ENCODE measurements around the gene SCTR. TPM values are rescaled to one million over a fixed set of nuclear protein-coding genes. Genes with fewer than 3 reads are reported as not detected.

Gene SCTR
- total and polyA plus RNA-seq, 2 donors (not counting 1 experiment from before 2014, with no cell fraction given) = not detected

DNA sequence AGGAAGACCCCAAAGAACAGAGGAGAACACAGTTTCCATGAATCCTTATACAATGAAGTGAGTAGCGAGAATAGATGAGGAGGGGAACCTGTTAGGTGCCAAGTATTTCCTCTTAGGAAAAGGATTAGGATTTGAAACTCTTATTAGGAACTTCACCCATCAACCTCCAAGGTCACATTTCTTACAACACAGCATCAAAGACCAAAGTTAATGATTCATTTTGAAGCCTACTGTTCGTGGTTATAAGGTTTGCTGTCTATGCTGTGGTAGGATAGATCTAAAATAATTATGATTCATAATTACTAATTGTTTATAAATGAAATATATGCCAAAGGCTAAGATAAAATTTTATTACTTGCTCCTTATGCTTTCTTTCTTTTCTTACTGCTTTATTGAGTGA is 26.1 kb upstream of the SCTR start:
- Histone ChIP-seq H3K27ac (ENCODE audit: low read length in 2 of 2) (no peak overlapping the region), H3K4me3 (ENCODE audit: control extremely low read depth in 1 of 5, extremely low read depth in 1 of 5, insufficient read depth in 1 of 5, low read depth in 2 of 5, low read length in 4 of 5) (no peak overlapping the region), H3K79me2 (ENCODE audit: control insufficient read depth, insufficient read depth, low read length) (no peaks in the 10 kb centered on the region), H3K4me1 (ENCODE audit: control insufficient read depth in 2 of 2, insufficient read depth in 2 of 2, low read length in 2 of 2) (no peaks in the 10 kb centered on the region), H2AFZ (ENCODE audit: insufficient read depth, low read depth, low read length, poor library complexity, severe bottlenecking) (no peak overlapping the region), H3K27me3 (replicated peaks in 1 of 4; ENCODE audit: control extremely low read depth in 1 of 4, control insufficient read depth in 3 of 4, insufficient read depth in 4 of 4, low read length in 3 of 4) (peaks cover 0 to 16% (median 4%) of the 10 kb centered on the region in 4 experiments), H3K4me2 (replicated peaks; ENCODE audit: low read depth, low read length, poor library complexity, severe bottlenecking) (no peak overlapping the region), H3K36me3 (replicated peaks in 1 of 2; ENCODE audit: control extremely low read depth in 1 of 2, control insufficient read depth in 1 of 2, extremely low read depth in 1 of 2, insufficient read depth in 2 of 2, low read length in 1 of 2) (no peaks in the 10 kb centered on the region), H4K20me1 (ENCODE audit: control insufficient read depth, insufficient read depth, low read length, poor library complexity, severe bottlenecking) (no peaks in the 10 kb centered on the region), H3K9me3 (ENCODE audit: control extremely low read depth in 1 of 3, control insufficient read depth in 2 of 3, insufficient read depth in 1 of 3, low read length in 2 of 3) (no peaks in the 10 kb centered on the region), H3K9ac (ENCODE audit: low read length) (no peak overlapping the region)
- Mint-ChIP-seq H3K4me3 (no peak overlapping the region), H3K27me3 (peaks cover 33% of the 10 kb centered on the region), H3K27ac (no peak overlapping the region), H3K4me1 (no peaks in the 10 kb centered on the region), H3K9me3 (ENCODE audit: insufficient read depth) (no peaks in the 10 kb centered on the region)
- no peak for ATAC-seq (ENCODE audit: low read depth)
- DNase-seq = no peak
- intact Hi-C loops (cut with micrococcal nuclease) = no loop called here
- ChIA-PET CTCF (no interaction called here), POLR2A (no interaction called here)
- no peak for TF ChIP-seq EZH2 (IDR thresholded peaks at IDR 0.05; ENCODE audit: borderline replicate concordance, insufficient read depth, low read depth, low read length, poor library complexity, severe bottlenecking)
- TF ChIP-seq, protein P1, sequence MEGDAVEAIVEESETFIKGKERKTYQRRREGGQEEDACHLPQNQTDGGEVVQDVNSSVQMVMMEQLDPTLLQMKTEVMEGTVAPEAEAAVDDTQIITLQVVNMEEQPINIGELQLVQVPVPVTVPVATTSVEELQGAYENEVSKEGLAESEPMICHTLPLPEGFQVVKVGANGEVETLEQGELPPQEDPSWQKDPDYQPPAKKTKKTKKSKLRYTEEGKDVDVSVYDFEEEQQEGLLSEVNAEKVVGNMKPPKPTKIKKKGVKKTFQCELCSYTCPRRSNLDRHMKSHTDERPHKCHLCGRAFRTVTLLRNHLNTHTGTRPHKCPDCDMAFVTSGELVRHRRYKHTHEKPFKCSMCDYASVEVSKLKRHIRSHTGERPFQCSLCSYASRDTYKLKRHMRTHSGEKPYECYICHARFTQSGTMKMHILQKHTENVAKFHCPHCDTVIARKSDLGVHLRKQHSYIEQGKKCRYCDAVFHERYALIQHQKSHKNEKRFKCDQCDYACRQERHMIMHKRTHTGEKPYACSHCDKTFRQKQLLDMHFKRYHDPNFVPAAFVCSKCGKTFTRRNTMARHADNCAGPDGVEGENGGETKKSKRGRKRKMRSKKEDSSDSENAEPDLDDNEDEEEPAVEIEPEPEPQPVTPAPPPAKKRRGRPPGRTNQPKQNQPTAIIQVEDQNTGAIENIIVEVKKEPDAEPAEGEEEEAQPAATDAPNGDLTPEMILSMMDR (IDR thresholded peaks at IDR 0.05) = no peak
- no CpG with 5 or more reads among the region's 2 CpGs for WGBS (ENCODE audit: insufficient coverage)

DNA sequence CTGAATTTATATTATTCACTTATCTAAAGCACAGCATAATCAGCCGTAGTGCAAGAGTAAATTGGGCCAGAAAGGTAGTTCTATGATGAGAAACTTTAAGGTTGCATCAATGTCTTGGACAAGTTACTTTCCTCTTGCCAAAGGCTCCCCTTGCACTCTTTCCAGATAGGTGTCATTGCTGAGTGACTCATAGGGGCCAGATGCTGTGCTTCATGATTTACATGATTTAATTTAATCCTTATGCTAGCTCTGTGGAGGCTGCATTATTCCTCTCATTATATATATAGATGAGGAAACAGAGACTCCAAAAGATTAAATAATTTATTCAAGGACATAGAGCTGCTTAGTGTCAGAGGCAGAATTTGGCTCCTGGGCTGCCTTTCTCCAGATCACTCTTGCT is 25.0 kb upstream of the SCTR start:
- H3K9me3 Mint-ChIP-seq (ENCODE audit: insufficient read depth) = no peaks in the 10 kb centered on the region
- no peak for TF ChIP-seq EZH2 (IDR thresholded peaks at IDR 0.05; ENCODE audit: borderline replicate concordance, insufficient read depth, low read depth, low read length, poor library complexity, severe bottlenecking)
- TF ChIP-seq, protein P1 (IDR thresholded peaks at IDR 0.05) = no peak
- H3K4me1 Mint-ChIP-seq = peaks cover 2% of the 10 kb centered on the region
- Histone ChIP-seq H3K4me1 (ENCODE audit: control insufficient read depth in 2 of 2, insufficient read depth in 2 of 2, low read length in 2 of 2) (peaks cover 4 to 5% of the 10 kb centered on the region in 2 donors), H3K4me3 (ENCODE audit: control extremely low read depth in 1 of 5, extremely low read depth in 1 of 5, insufficient read depth in 1 of 5, low read depth in 2 of 5, low read length in 4 of 5) (no peak overlapping the region), H3K9me3 (ENCODE audit: control extremely low read depth in 1 of 3, control insufficient read depth in 2 of 3, insufficient read depth in 1 of 3, low read length in 2 of 3) (peaks cover 0 to 8% (median 0%) of the 10 kb centered on the region in 3 donors), H3K27ac (ENCODE audit: low read length in 2 of 2) (no peak overlapping the region), H3K79me2 (ENCODE audit: control insufficient read depth, insufficient read depth, low read length) (no peaks in the 10 kb centered on the region), H3K36me3 (replicated peaks in 1 of 2; ENCODE audit: control extremely low read depth in 1 of 2, control insufficient read depth in 1 of 2, extremely low read depth in 1 of 2, insufficient read depth in 2 of 2, low read length in 1 of 2) (no peaks in the 10 kb centered on the region), H3K4me2 (replicated peaks; ENCODE audit: low read depth, low read length, poor library complexity, severe bottlenecking) (no peak overlapping the region), H3K9ac (ENCODE audit: low read length) (no peak overlapping the region), H4K20me1 (ENCODE audit: control insufficient read depth, insufficient read depth, low read length, poor library complexity, severe bottlenecking) (no peaks in the 10 kb centered on the region), H3K27me3 (replicated peaks in 1 of 4; ENCODE audit: control extremely low read depth in 1 of 4, control insufficient read depth in 3 of 4, insufficient read depth in 4 of 4, low read length in 3 of 4) (peaks cover 0 to 23% (median 6%) of the 10 kb centered on the region in 4 experiments), H2AFZ (ENCODE audit: insufficient read depth, low read depth, low read length, poor library complexity, severe bottlenecking) (no peak overlapping the region)
- H3K27ac Mint-ChIP-seq = no peak overlapping the region
- DNase-seq = no peak
- CTCF ChIA-PET = no interaction called here
- H3K4me3 Mint-ChIP-seq = no peak overlapping the region
- POLR2A ChIA-PET = no interaction called here
- no peak for ATAC-seq (ENCODE audit: low read depth)
- H3K27me3 Mint-ChIP-seq = peaks cover 39% of the 10 kb centered on the region
- intact Hi-C loops (cut with micrococcal nuclease) = no loop called here
- no CpG with 5 or more reads among the region's 1 CpG for WGBS (ENCODE audit: insufficient coverage)
